Skeletal muscle satellite cell (primary cell): ENCODE data around the gene RIPPLY2. TPM values are rescaled to one million over a fixed set of nuclear protein-coding genes. Genes with fewer than 3 reads are reported as not detected.
"Not testable (repeated sequence)": the region's sequence is repeated elsewhere in the genome, so short reads cannot be mapped to it uniquely, and the experiment has no call there.

ENCODE experiments used
- H3K27me3 ChIP-seq: 2 replicates; pipeline ENCODE4 v1.7.0; 2013; ENCODE audit warnings: low read length; ENCODE audit not compliant: control insufficient read depth, insufficient read depth
- H3K36me3 ChIP-seq: 2 replicates; pipeline ENCODE4 v1.7.0; 2013; ENCODE audit warnings: mild to moderate bottlenecking, control low read depth, low read length; ENCODE audit not compliant: insufficient read depth
- H3K4me1 ChIP-seq: 2 replicates; pipeline ENCODE4 v1.7.0; 2013; ENCODE audit warnings: low read length; ENCODE audit not compliant: control insufficient read depth, insufficient read depth
- H3K4me2 ChIP-seq: 2 replicates; pipeline ENCODE4 v1.7.0; 2013; ENCODE audit warnings: mild to moderate bottlenecking, low read length
- H3K4me3 ChIP-seq: 2 replicates; pipeline ENCODE4 v1.7.0; 2013; ENCODE audit warnings: low read length
- H3K9ac ChIP-seq: 2 replicates; pipeline ENCODE4 v1.7.0; 2013; ENCODE audit warnings: mild to moderate bottlenecking, low read depth, low read length, moderate library complexity
- H3K9me3 ChIP-seq: replicated peaks from 2 replicates; pipeline ENCODE4 v1.7.0; 2013; ENCODE audit warnings: mild to moderate bottlenecking, control low read depth, low read length
- total RNA-seq: library from RNA; depleted of rRNA; stranded (reverse); fragments of >200 nt; gene quantifications from 2 replicates; pipeline ENCODE4 v1.2.3, GENCODE V29; 2012; rRNA removed

RIPPLY2 gene
- total RNA-seq, result under 0.01 and 0.87 TPM in 2 replicates

- Histone ChIP-seq H3K4me3 (peak within 1 kb of the TSS; percentile 70), H3K36me3 (no peaks in the 10 kb centered on the region), H3K27me3 (peaks cover 56% of the 10 kb centered on the region)
These were observed at the start of gene RIPPLY2 for GRCh38 chr6:83853178-83854000. Gene RIPPLY2, plus strand, starts transcription at chr6:83853360. Its CDS starts 57 bp downstream, at chr6:83853417.

GRCh38 chr6:83803492-83803891, 49.7 kb upstream of the RIPPLY2 start:
- H3K36me3 ChIP-seq, H3K4me1 ChIP-seq: not testable (repeated sequence)

More at GRCh38 chr6:83853178-83854000, at the start of gene RIPPLY2:
- H3K9me3 ChIP-seq, result no peaks in the 10 kb centered on the region
- H3K4me1 ChIP-seq, result peaks cover 10% of the 10 kb centered on the region
- peak within 1 kb of the TSS; percentile 22 for H3K9ac ChIP-seq
- H3K4me2 ChIP-seq, result peak within 1 kb of the TSS; percentile 93

GRCh38 chr6:83804886-83805285, 48.3 kb upstream of the RIPPLY2 start:
- H3K4me2 ChIP-seq, result no peak overlapping the region
- no peak overlapping the region for H3K9ac ChIP-seq
- no peaks in the 10 kb centered on the region for H3K27me3 ChIP-seq
- H3K4me1 ChIP-seq, result no peaks in the 10 kb centered on the region
- H3K4me3 ChIP-seq, result no peak overlapping the region
- no peaks in the 10 kb centered on the region for H3K36me3 ChIP-seq
- H3K9me3 ChIP-seq, result no peaks in the 10 kb centered on the region

More at GRCh38 chr6:83803492-83803891, 49.7 kb upstream of the RIPPLY2 start:
- not testable (repeated sequence) for H3K27me3 ChIP-seq, H3K4me3 ChIP-seq, H3K9me3 ChIP-seq, H3K4me2 ChIP-seq, H3K9ac ChIP-seq

- Histone ChIP-seq H3K4me2 (no peak overlapping the region), H3K9ac (no peak overlapping the region), H3K4me1 (no peaks in the 10 kb centered on the region), H3K9me3 (no peaks in the 10 kb centered on the region), H3K36me3 (no peaks in the 10 kb centered on the region), H3K27me3 (no peaks in the 10 kb centered on the region), H3K4me3 (no peak overlapping the region)
These were observed 45.2 kb upstream of the RIPPLY2 start for GRCh38 chr6:83808005-83808404.

- Histone ChIP-seq H3K36me3 (no peaks in the 10 kb centered on the region), H3K4me2 (no peak overlapping the region), H3K9me3 (no peaks in the 10 kb centered on the region), H3K4me3 (no peak overlapping the region), H3K4me1 (no peaks in the 10 kb centered on the region), H3K9ac (no peak overlapping the region), H3K27me3 (no peaks in the 10 kb centered on the region)
These were observed 44.2 kb upstream of the RIPPLY2 start for GRCh38 chr6:83808926-83809325.

GRCh38 chr6:83812595-83812994, 40.6 kb upstream of the RIPPLY2 start:
- Histone ChIP-seq H3K9ac (no peak overlapping the region), H3K27me3 (no peaks in the 10 kb centered on the region), H3K9me3 (no peaks in the 10 kb centered on the region), H3K4me1 (peaks cover 7% of the 10 kb centered on the region), H3K4me3 (no peak overlapping the region), H3K36me3 (no peaks in the 10 kb centered on the region), H3K4me2 (no peak overlapping the region)

- H3K36me3 ChIP-seq, result no peaks in the 10 kb centered on the region
- no peak overlapping the region for H3K4me3 ChIP-seq
- no peaks in the 10 kb centered on the region for H3K27me3 ChIP-seq
- H3K4me1 ChIP-seq, result peaks cover 7% of the 10 kb centered on the region
- no peak overlapping the region for H3K9ac ChIP-seq
- no peaks in the 10 kb centered on the region for H3K9me3 ChIP-seq
- peak overlapping the region; percentile 18 for H3K4me2 ChIP-seq
These were observed 37.4 kb upstream of the RIPPLY2 start for GRCh38 chr6:83815631-83816272.

- H3K27me3 ChIP-seq, result no peaks in the 10 kb centered on the region
- no peaks in the 10 kb centered on the region for H3K36me3 ChIP-seq
- H3K4me2 ChIP-seq, result no peak overlapping the region
- H3K9ac ChIP-seq, result no peak overlapping the region
- no peak overlapping the region for H3K4me3 ChIP-seq
- H3K4me1 ChIP-seq, result peaks cover 3% of the 10 kb centered on the region
- H3K9me3 ChIP-seq, result no peaks in the 10 kb centered on the region
These were observed 30.5 kb upstream of the RIPPLY2 start for GRCh38 chr6:83822629-83823169.

GRCh38 chr6:83824388-83824801, 28.8 kb upstream of the RIPPLY2 start:
- Histone ChIP-seq H3K4me1 (peaks cover 3% of the 10 kb centered on the region), H3K4me2 (no peak overlapping the region), H3K36me3 (no peaks in the 10 kb centered on the region), H3K27me3 (no peaks in the 10 kb centered on the region), H3K9me3 (no peaks in the 10 kb centered on the region), H3K4me3 (no peak overlapping the region), H3K9ac (no peak overlapping the region)

GRCh38 chr6:83824831-83825230, 28.3 kb upstream of the RIPPLY2 start:
- no peak overlapping the region for H3K9ac ChIP-seq

GRCh38 chr6:83827050-83827449, 26.1 kb upstream of the RIPPLY2 start:
- Histone ChIP-seq H3K4me2 (no peak overlapping the region), H3K4me1 (peaks cover 3% of the 10 kb centered on the region), H3K4me3 (no peak overlapping the region), H3K27me3 (no peaks in the 10 kb centered on the region), H3K9ac (no peak overlapping the region), H3K36me3 (no peaks in the 10 kb centered on the region), H3K9me3 (no peaks in the 10 kb centered on the region)

More at GRCh38 chr6:83824831-83825230, 28.3 kb upstream of the RIPPLY2 start:
- H3K4me1 ChIP-seq, result peaks cover 3% of the 10 kb centered on the region
- no peaks in the 10 kb centered on the region for H3K9me3 ChIP-seq
- no peaks in the 10 kb centered on the region for H3K27me3 ChIP-seq
- H3K4me3 ChIP-seq, result no peak overlapping the region
- no peaks in the 10 kb centered on the region for H3K36me3 ChIP-seq
- no peak overlapping the region for H3K4me2 ChIP-seq
